Esophagus squamous epithelium (tissue), 5 donors: ENCODE data around the gene DPP9. TPM values are rescaled to one million over a fixed set of nuclear protein-coding genes. Genes with fewer than 3 reads are reported as not detected.

Experiments
- DNase-seq: peaks from one replicate; lab custom pipeline; 2025; lab: John Stamatoyannopoulos, UW
- H3K27ac ChIP-seq, 4 donors: fragments of 200-600 bp; sonication (generic); one replicate each; pipeline ENCODE4 v1.5.1; 2016 to 2019; ENCODE audit warnings: mild to moderate bottlenecking in 1 of 4
- H3K27me3 ChIP-seq, 4 donors: fragments of 200-600 bp; sonication (generic); 1 replicate in 3 of 4; 2 replicates in 1 of 4; pipeline versions ENCODE4 v1.5.1 to v1.6.0; 2017 to 2021; ENCODE audit warnings: antibody characterized with exemption in 1 of 4
- H3K36me3 ChIP-seq, 3 donors: fragments of 200-600 bp; sonication (generic); one replicate each; pipeline ENCODE4 v1.5.1; 2016 to 2019
- H3K4me1 ChIP-seq, 3 donors: fragments of 200-600 bp; sonication (generic); one replicate each; pipeline ENCODE4 v1.5.1; 2017 to 2019
- H3K4me3 ChIP-seq, 4 donors: fragments of 200-600 bp; sonication (generic); 1 replicate in 3 of 4; 2 replicates in 1 of 4; pipeline ENCODE4 v1.5.1; 2016 to 2019; ENCODE audit warnings: mild to moderate bottlenecking in 2 of 4, moderate library complexity in 1 of 4
- H3K9me3 ChIP-seq, 3 donors: fragments of 200-600 bp; sonication (generic); one replicate each; pipeline ENCODE4 v1.5.1; 2016 to 2019
- CTCF ChIP-seq, 6 experiments: fragments of 450-650 bp in 4 of 6; fragments of 200-600 bp in 2 of 6; sonication (generic) in 2 of 6; IDR thresholded peaks; one replicate each; pipeline ENCODE4 v1.5.1; 2016 to 2019; ENCODE audit warnings: antibody characterized with exemption in 6 of 6, mild to moderate bottlenecking in 4 of 6, moderate library complexity in 4 of 6
- POLR2A ChIP-seq, 4 donors: fragments of 450-650 bp; IDR thresholded peaks; one replicate each; pipeline ENCODE4 v1.6.1; 2017; ENCODE audit warnings: antibody characterized with exemption in 4 of 4, mild to moderate bottlenecking in 4 of 4, moderate library complexity in 3 of 4
- WGBS, 2 donors: methylation state at CpG; one replicate each; pipeline ENCODE4 v1.1.5; 2018; 5-methylcytosine and 5-hydroxymethylcytosine counted together
- intact Hi-C: fragments of 100-400 bp; cut with DNase I; formaldehyde crosslinking; loops from one replicate; pipeline ENCODE4 v1.15.0; 2022
- total RNA-seq, 4 donors: library from RNA; depleted of rRNA; stranded (reverse); fragments of >200 nt; gene quantifications; one replicate each; pipeline ENCODE4 v1.1.0, GENCODE V29; 2016
- donor health status: DM: yes; HTN: yes; CAD: no.

Gene DPP9
- total RNA-seq, 4 donors from 2014 or later, result 32.8 to 51.5 (median 47.7) TPM

- no peak overlapping the region for H3K4me3 ChIP-seq
- peaks cover 0 to 50% (median 2%) of the 10 kb centered on the region in 4 donors for H3K27me3 ChIP-seq
- H3K36me3 ChIP-seq, result no peaks in the 10 kb centered on the region
- intact Hi-C loops, result no loop called here
- no peak for TF ChIP-seq POLR2A (IDR thresholded peaks at IDR 0.05)
- H3K9me3 ChIP-seq, result no peaks in the 10 kb centered on the region
- WGBS, 2 donors, result 71 to 80% methylated on average over 4 of the region's 4 CpGs
- DNase-seq, result no peak
- no peak overlapping the region for H3K27ac ChIP-seq
- peaks cover 11 to 13% (median 11%) of the 10 kb centered on the region in 3 donors for H3K4me1 ChIP-seq
Observed at GRCh38 chr19:4758082-4758481, 34.4 kb upstream of the DPP9 start.

- 71 to 80% methylated on average over 7 of the region's 7 CpGs for WGBS, 2 donors
- Histone ChIP-seq H3K36me3 (no peaks in the 10 kb centered on the region), H3K27ac (no peak overlapping the region), H3K4me1 (peaks cover 11 to 13% (median 11%) of the 10 kb centered on the region in 3 donors), H3K9me3 (no peaks in the 10 kb centered on the region), H3K27me3 (peaks cover 0 to 25% (median 0%) of the 10 kb centered on the region in 4 donors), H3K4me3 (no peak overlapping the region)
- intact Hi-C loops, result no loop called here
- TF ChIP-seq CTCF (IDR thresholded peaks at IDR 0.05), result no peak
- no peak for TF ChIP-seq POLR2A (IDR thresholded peaks at IDR 0.05)
- no peak for DNase-seq
Observed at GRCh38 chr19:4755459-4755858, 31.8 kb upstream of the DPP9 start.

GRCh38 chr19:4754248-4754647 lies 30.6 kb upstream of the DPP9 start:
- Histone ChIP-seq H3K4me1 (peaks cover 0 to 1% (median under 1%) of the 10 kb centered on the region in 3 donors), H3K36me3 (no peaks in the 10 kb centered on the region), H3K27me3 (peaks cover 0 to 17% (median 0%) of the 10 kb centered on the region in 4 donors), H3K27ac (no peak overlapping the region), H3K4me3 (no peak overlapping the region), H3K9me3 (no peaks in the 10 kb centered on the region)
- intact Hi-C loops, result no loop called here
- TF ChIP-seq POLR2A (IDR thresholded peaks at IDR 0.05), result no peak
- TF ChIP-seq CTCF (IDR thresholded peaks at IDR 0.05), result no peak
- DNase-seq, result no peak
- 64 to 70% methylated on average over 5 to 6 of the region's 6 CpGs for WGBS, 2 donors

- DNase-seq, result no peak
- peaks cover 0 to 24% (median 2%) of the 10 kb centered on the region in 4 donors for H3K27me3 ChIP-seq
- no peaks in the 10 kb centered on the region for H3K36me3 ChIP-seq
- TF ChIP-seq CTCF (IDR thresholded peaks at IDR 0.05) (no peak), POLR2A (IDR thresholded peaks at IDR 0.05) (no peak)
- 68 to 74% methylated on average over 17 of the region's 18 CpGs for WGBS, 2 donors
- peaks cover 0 to 5% (median 0%) of the 10 kb centered on the region in 3 donors for H3K4me1 ChIP-seq
- no peaks in the 10 kb centered on the region for H3K9me3 ChIP-seq
- H3K27ac ChIP-seq, result no peak overlapping the region
- intact Hi-C loops, result no loop called here
- no peak overlapping the region for H3K4me3 ChIP-seq
Observed at GRCh38 chr19:4749870-4750590, 26.4 kb upstream of the DPP9 start.

- H3K27me3 ChIP-seq, result peaks cover 0 to 24% (median 2%) of the 10 kb centered on the region in 4 donors
- 34 to 36% methylated on average over 7 to 9 of the region's 9 CpGs for WGBS, 2 donors
- H3K4me3 ChIP-seq, result no peak overlapping the region
- no peaks in the 10 kb centered on the region for H3K9me3 ChIP-seq
- no peaks in the 10 kb centered on the region for H3K36me3 ChIP-seq
- peaks cover 0 to 14% (median 5%) of the 10 kb centered on the region in 3 donors for H3K4me1 ChIP-seq
- TF ChIP-seq CTCF (IDR thresholded peaks at IDR 0.05) (no peak), POLR2A (IDR thresholded peaks at IDR 0.05) (no peak)
- DNase-seq, result no peak
- no peak overlapping the region for H3K27ac ChIP-seq
- intact Hi-C loops, result no loop called here
Observed at GRCh38 chr19:4748589-4748988, 24.9 kb upstream of the DPP9 start.
